Measurements from ENCODE around the gene FBXO17. TPM values are rescaled to one million over a fixed set of nuclear protein-coding genes. Genes with fewer than 3 reads are reported as not detected.
"Not testable (repeated sequence)": the region's sequence is repeated elsewhere in the genome, so short reads cannot be mapped to it uniquely, and the experiment has no call there.

The FBXO17 gene
- total RNA-seq, 2 donors from 2014 or later = 18.8 to 25.2 TPM

GRCh38 chr19:39004403-39004802, 28.9 kb upstream of the FBXO17 start:
- TF ChIP-seq CTCF (IDR thresholded peaks at IDR 0.05) (no peak), POLR2A (IDR thresholded peaks at IDR 0.05) (no peak)
- no peaks in the 10 kb centered on the region for H3K4me1 ChIP-seq
- H3K27ac ChIP-seq = no peak overlapping the region
- no peaks in the 10 kb centered on the region for H3K9me3 ChIP-seq
- intact Hi-C loops (cut with DNase I) = no loop called here
- no peak for ATAC-seq
- DNase-seq = no peak
- no peak overlapping the region for H3K4me3 ChIP-seq
- no peaks in the 10 kb centered on the region for H3K27me3 ChIP-seq
- 68 to 76% methylated on average over 9 of the region's 9 CpGs for WGBS, 2 donors
- no peaks in the 10 kb centered on the region for H3K36me3 ChIP-seq (replicated peaks in 1 of 2; ENCODE audit: insufficient read depth in 1 of 2, low read depth in 2 of 2)

- 78 to 80% methylated on average over 4 of the region's 4 CpGs for WGBS, 2 donors
- Histone ChIP-seq H3K36me3 (replicated peaks in 1 of 2; ENCODE audit: insufficient read depth in 1 of 2, low read depth in 2 of 2) (no peaks in the 10 kb centered on the region), H3K9me3 (no peaks in the 10 kb centered on the region), H3K27ac (no peak overlapping the region), H3K4me3 (no peak overlapping the region), H3K27me3 (no peaks in the 10 kb centered on the region), H3K4me1 (no peaks in the 10 kb centered on the region)
- DNase-seq (no peak), ATAC-seq (no peak)
- intact Hi-C loops (cut with DNase I) = no loop called here
- no peak for TF ChIP-seq POLR2A (IDR thresholded peaks at IDR 0.05)
- TF ChIP-seq CTCF (IDR thresholded peaks at IDR 0.05) = no peak
These were observed 28.3 kb upstream of the FBXO17 start for GRCh38 chr19:39003796-39004195.

- Histone ChIP-seq H3K36me3 (replicated peaks in 1 of 2; ENCODE audit: insufficient read depth in 1 of 2, low read depth in 2 of 2) (no peaks in the 10 kb centered on the region), H3K27ac (no peak overlapping the region), H3K27me3 (no peaks in the 10 kb centered on the region), H3K4me1 (no peaks in the 10 kb centered on the region), H3K9me3 (no peaks in the 10 kb centered on the region), H3K4me3 (no peak overlapping the region)
- ATAC-seq (no peak), DNase-seq (no peak)
- 59 to 68% methylated on average over 3 to 4 of the region's 4 CpGs for WGBS, 2 donors
- TF ChIP-seq CTCF (IDR thresholded peaks at IDR 0.05) (no peak), POLR2A (IDR thresholded peaks at IDR 0.05) (no peak)
- intact Hi-C loops (cut with DNase I) = no loop called here
These were observed 27.6 kb upstream of the FBXO17 start for GRCh38 chr19:39003188-39003587.

- ATAC-seq (no peak), DNase-seq (no peak)
- Histone ChIP-seq H3K27me3 (no peaks in the 10 kb centered on the region), H3K4me3 (no peak overlapping the region), H3K4me1 (no peaks in the 10 kb centered on the region), H3K36me3 (replicated peaks in 1 of 2; ENCODE audit: insufficient read depth in 1 of 2, low read depth in 2 of 2) (no peaks in the 10 kb centered on the region), H3K27ac (no peak overlapping the region), H3K9me3 (no peaks in the 10 kb centered on the region)
- WGBS, 2 donors = 67 to 73% methylated on average over 7 of the region's 7 CpGs
- TF ChIP-seq CTCF (IDR thresholded peaks at IDR 0.05) = no peak
- no peak for TF ChIP-seq POLR2A (IDR thresholded peaks at IDR 0.05)
- intact Hi-C loops (cut with DNase I) = no loop called here
These were observed 25.5 kb upstream of the FBXO17 start for GRCh38 chr19:39001041-39001440.

GRCh38 chr19:38997576-38997975, 22.0 kb upstream of the FBXO17 start:
- H3K27me3 ChIP-seq; intact Hi-C loops (cut with DNase I); H3K27ac ChIP-seq; ATAC-seq; H3K4me3 ChIP-seq; DNase-seq; H3K36me3 ChIP-seq (replicated peaks in 1 of 2; ENCODE audit: insufficient read depth in 1 of 2, low read depth in 2 of 2); H3K9me3 ChIP-seq; H3K4me1 ChIP-seq: not testable (repeated sequence)
- 70 to 82% methylated on average over 2 to 3 of the region's 3 CpGs for WGBS, 2 donors
